HG02642 (cell line): Measurements from ENCODE around the gene HSFX4.
"Not testable (repeated sequence)": the region's sequence is repeated elsewhere in the genome, so short reads cannot be mapped to it uniquely, and the experiment has no call there.

Source experiments
- ATAC-seq: cut with Tn5 transposase; IDR thresholded peaks from one replicate; pipeline ENCODE4 v1.9.1; 2021; ENCODE audit warnings: mild to moderate bottlenecking; ENCODE audit not compliant: unreplicated experiment, poor library complexity

Gene HSFX4

GRCh38 chrX:149929400-149929799 is at the start of gene HSFX4:
Gene HSFX4, plus strand, starts transcription at chrX:149929573. Its CDS starts 72 bp downstream, at chrX:149929645.
- not testable (repeated sequence) for ATAC-seq

GRCh38 chrX:149881081-149881711 is 48.2 kb upstream of the HSFX4 start, which contains the start of gene MAGEA8:
Gene MAGEA8, plus strand, starts transcription at chrX:149881183. Its CDS starts 3,090 bp downstream, at chrX:149884273.
- ATAC-seq, result no peak

- not testable (repeated sequence) for ATAC-seq
Observed at GRCh38 chrX:149890828-149891227, 38.5 kb upstream of the HSFX4 start.

GRCh38 chrX:149898554-149898953 is 30.8 kb upstream of the HSFX4 start:
- ATAC-seq, result no peak

- ATAC-seq, result peak; percentile 84
Observed at GRCh38 chrX:149903889-149904748, 25.3 kb upstream of the HSFX4 start.

- peak; percentile 69 for ATAC-seq
Observed at GRCh38 chrX:149908308-149908707, 21.1 kb upstream of the HSFX4 start.

- ATAC-seq, result no peak
Observed at GRCh38 chrX:149908727-149909126, 20.6 kb upstream of the HSFX4 start.

- ATAC-seq, result no peak
Observed at GRCh38 chrX:149909324-149910177, 19.8 kb upstream of the HSFX4 start.

- ATAC-seq, result no peak
Observed at GRCh38 chrX:149910178-149910695, 19.1 kb upstream of the HSFX4 start.

GRCh38 chrX:149916745-149917392 is 12.5 kb upstream of the HSFX4 start:
- peak; percentile 57 for ATAC-seq

- not testable (repeated sequence) for ATAC-seq
Observed at GRCh38 chrX:149923836-149924235, 5.5 kb upstream of the HSFX4 start.

GRCh38 chrX:149924434-149924833 is 4.9 kb upstream of the HSFX4 start:
- ATAC-seq, result not testable (repeated sequence)

GRCh38 chrX:149927245-149927963 is 2.0 kb upstream of the HSFX4 start:
- ATAC-seq, result peak; percentile 64

GRCh38 chrX:149927964-149928258 is 1.5 kb upstream of the HSFX4 start:
- ATAC-seq, result peak; percentile 34

- ATAC-seq, result not testable (repeated sequence)
Observed at GRCh38 chrX:149928635-149929034, 738 bp upstream of the HSFX4 start.

GRCh38 chrX:149931355-149931754 is 2.0 kb downstream of the HSFX4 start:
- ATAC-seq, result not testable (repeated sequence)

- ATAC-seq, result not testable (repeated sequence)
Observed at GRCh38 chrX:149932150-149932549, 2.8 kb downstream of the HSFX4 start.

- not testable (repeated sequence) for ATAC-seq
Observed at GRCh38 chrX:149932970-149933369, 3.6 kb downstream of the HSFX4 start.

GRCh38 chrX:149933547-149933946 is 4.2 kb downstream of the HSFX4 start:
- not testable (repeated sequence) for ATAC-seq
